Neural cell (in vitro differentiated cells): ENCODE results near the gene PLAAT2. TPM values are rescaled to one million over a fixed set of nuclear protein-coding genes. Genes with fewer than 3 reads are reported as not detected.

Experiments
- H2AFZ ChIP-seq: fragments of 200-600, 300-800 bp; sonication (generic), shearing (Covaris generic); 2 replicates; pipeline ENCODE4 v1.6.0; 2014; ENCODE audit warnings: low read depth, mild to moderate bottlenecking, antibody characterized with exemption, low read length, moderate library complexity
- H3F3A ChIP-seq: fragments of 200-600 bp; shearing (Covaris generic); 2 replicates; pipeline ENCODE4 v1.6.1; 2016; ENCODE audit warnings: mild to moderate bottlenecking, moderate library complexity, mixed read lengths, antibody characterized with exemption, low read length; ENCODE audit not compliant: insufficient read depth, poor library complexity, severe bottlenecking
- H3K27ac ChIP-seq: fragments of 200-600, 300-800 bp; sonication (generic), shearing (Covaris generic); 2 replicates; pipeline ENCODE4 v1.5.1; 2014; ENCODE audit warnings: mild to moderate bottlenecking, low read length, moderate library complexity
- H3K27me3 ChIP-seq: fragments of 300-800, 200-600 bp; sonication (generic), shearing (Covaris generic); 2 replicates; pipeline ENCODE4 v1.6.0; 2014; ENCODE audit warnings: mild to moderate bottlenecking, low read depth, low read length, moderate library complexity; ENCODE audit not compliant: insufficient read depth
- H3K36me3 ChIP-seq: fragments of 300-800, 200-600 bp; sonication (generic), shearing (Covaris generic); 2 replicates; pipeline ENCODE4 v1.5.1; 2014; ENCODE audit warnings: mild to moderate bottlenecking, antibody characterized with exemption, low read length, moderate library complexity; ENCODE audit not compliant: insufficient read depth
- H3K4me2 ChIP-seq: fragments of 300-800, 200-600 bp; sonication (generic), shearing (Covaris generic); 2 replicates; pipeline ENCODE4 v1.6.0; 2014; ENCODE audit warnings: mild to moderate bottlenecking, low read length
- H3K4me3 ChIP-seq: fragments of 300-800, 200-600 bp; sonication (generic), shearing (Covaris generic); 2 replicates; pipeline ENCODE4 v1.5.1; 2014; ENCODE audit warnings: mild to moderate bottlenecking, low read length, moderate library complexity
- H3K79me2 ChIP-seq: fragments of 200-600 bp; shearing (Covaris generic); replicated peaks from 2 replicates; pipeline ENCODE4 v1.6.0; 2014; ENCODE audit warnings: mild to moderate bottlenecking, low read length, moderate library complexity; ENCODE audit not compliant: insufficient read depth
- H3K9ac ChIP-seq: fragments of 300-800, 200-600 bp; sonication (generic), shearing (Covaris generic); 2 replicates; pipeline ENCODE4 v1.6.1; 2016; ENCODE audit warnings: mild to moderate bottlenecking, low read length, mixed read lengths
- H3K9me2 ChIP-seq: fragments of 200-600 bp; shearing (Covaris generic); 2 replicates; pipeline ENCODE4 v1.6.1; 2016; ENCODE audit warnings: mild to moderate bottlenecking, low read length, mixed read lengths; ENCODE audit not compliant: insufficient read depth
- H3K9me3 ChIP-seq: fragments of 200-600, 300-800 bp; sonication (generic), shearing (Covaris generic); 2 replicates; pipeline ENCODE4 v1.6.1; 2016; ENCODE audit warnings: mild to moderate bottlenecking, mixed run types, low read length, moderate library complexity, mixed read lengths
- H4K20me1 ChIP-seq: fragments of 200-600 bp; shearing (Covaris generic); 2 replicates; pipeline ENCODE4 v1.6.1; 2016; ENCODE audit warnings: mild to moderate bottlenecking, mixed run types; ENCODE audit not compliant: insufficient read depth
- EP300 ChIP-seq: fragments of 450-650 bp; conservative IDR thresholded peaks from 2 replicates; pipeline ENCODE4 v1.6.1; 2014; ENCODE audit warnings: antibody characterized with exemption, mild to moderate bottlenecking, moderate library complexity; ENCODE audit not compliant: poor library complexity, severe bottlenecking
- EZH2 ChIP-seq: fragments of 200-600, 300-800 bp; shearing (Covaris generic), sonication (generic); IDR thresholded peaks from 2 replicates; pipeline ENCODE4 v1.6.1; 2014; ENCODE audit warnings: antibody characterized with exemption, low read length, borderline replicate concordance, mild to moderate bottlenecking; ENCODE audit not compliant: insufficient read depth, poor library complexity, severe bottlenecking
- MXI1 ChIP-seq: fragments of 450-650 bp; conservative IDR thresholded peaks from 2 replicates; pipeline ENCODE4 v1.6.1; 2014; ENCODE audit warnings: antibody characterized with exemption, mild to moderate bottlenecking; ENCODE audit not compliant: poor library complexity, severe bottlenecking
- POLR2AphosphoS5 ChIP-seq: IDR thresholded peaks from 2 replicates; pipeline ENCODE4 v1.6.1; 2012
- RAD21 ChIP-seq: fragments of 450-650 bp; conservative IDR thresholded peaks from 2 replicates; pipeline ENCODE4 v1.6.1; 2014; ENCODE audit warnings: antibody characterized with exemption, mild to moderate bottlenecking, moderate library complexity
- SMC3 ChIP-seq: fragments of 450-650 bp; conservative IDR thresholded peaks from 2 replicates; pipeline ENCODE4 v1.6.1; 2014; ENCODE audit warnings: antibody characterized with exemption, mild to moderate bottlenecking, moderate library complexity; ENCODE audit not compliant: poor library complexity
- TAF1 ChIP-seq: IDR thresholded peaks from 2 replicates; pipeline ENCODE4 v1.6.1; 2012; ENCODE audit warnings: low read depth
- polyA plus RNA-seq: library from polyadenylated mRNA; depleted of rRNA; stranded (reverse); fragments of >200 nt; gene quantifications from 2 replicates; pipeline ENCODE4 v1.2.3, GENCODE V29; 2014
- TF ChIP-seq, protein P1 (sequence below): IDR thresholded peaks from 2 replicates; pipeline ENCODE4 v1.6.1; 2012; ENCODE audit warnings: borderline replicate concordance
- TF ChIP-seq, protein P2 (sequence below): fragments of 450-650 bp; IDR thresholded peaks from 2 replicates; pipeline ENCODE4 v1.5.1; 2014; ENCODE audit warnings: antibody characterized with exemption, mild to moderate bottlenecking, moderate library complexity; ENCODE audit not compliant: poor library complexity, severe bottlenecking

PLAAT2 gene
- polyA plus RNA-seq, 1 donor from 2014 or later = not detected

DNA sequence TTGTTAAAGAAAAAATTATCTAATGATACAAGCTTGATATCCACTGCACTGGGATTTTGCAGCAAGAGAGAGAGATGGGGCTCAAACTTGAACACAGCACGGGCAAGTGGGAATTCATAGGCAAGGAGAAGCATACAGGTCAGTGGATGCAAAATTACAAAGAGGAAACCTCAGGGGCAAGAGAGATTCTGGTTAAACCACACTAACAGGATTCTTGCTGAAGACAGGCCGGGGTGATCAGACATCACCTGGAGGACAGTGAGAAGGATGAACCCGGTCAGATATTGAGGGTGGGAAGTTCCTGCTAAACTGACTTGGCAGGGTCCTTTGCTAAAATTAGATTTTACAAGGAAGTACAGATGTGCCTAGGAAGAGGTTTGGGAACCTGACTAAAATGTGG, 29.1 kb downstream of the PLAAT2 start:
- H3K27ac ChIP-seq = no peak overlapping the region
- H3F3A ChIP-seq = no peaks in the 10 kb centered on the region
- no peaks in the 10 kb centered on the region for H3K9me2 ChIP-seq
- H2AFZ ChIP-seq = no peak overlapping the region
- no peak overlapping the region for H3K4me2 ChIP-seq
- H3K79me2 ChIP-seq = no peaks in the 10 kb centered on the region
- H3K9ac ChIP-seq = no peak overlapping the region
- H3K9me3 ChIP-seq = no peaks in the 10 kb centered on the region
- no peaks in the 10 kb centered on the region for H4K20me1 ChIP-seq
- TF ChIP-seq EP300 (no peak), EZH2 (no peak), TAF1 (no peak), POLR2AphosphoS5 (no peak), MXI1 (no peak), SMC3 (no peak), RAD21 (no peak)
- TF ChIP-seq, protein P1, sequence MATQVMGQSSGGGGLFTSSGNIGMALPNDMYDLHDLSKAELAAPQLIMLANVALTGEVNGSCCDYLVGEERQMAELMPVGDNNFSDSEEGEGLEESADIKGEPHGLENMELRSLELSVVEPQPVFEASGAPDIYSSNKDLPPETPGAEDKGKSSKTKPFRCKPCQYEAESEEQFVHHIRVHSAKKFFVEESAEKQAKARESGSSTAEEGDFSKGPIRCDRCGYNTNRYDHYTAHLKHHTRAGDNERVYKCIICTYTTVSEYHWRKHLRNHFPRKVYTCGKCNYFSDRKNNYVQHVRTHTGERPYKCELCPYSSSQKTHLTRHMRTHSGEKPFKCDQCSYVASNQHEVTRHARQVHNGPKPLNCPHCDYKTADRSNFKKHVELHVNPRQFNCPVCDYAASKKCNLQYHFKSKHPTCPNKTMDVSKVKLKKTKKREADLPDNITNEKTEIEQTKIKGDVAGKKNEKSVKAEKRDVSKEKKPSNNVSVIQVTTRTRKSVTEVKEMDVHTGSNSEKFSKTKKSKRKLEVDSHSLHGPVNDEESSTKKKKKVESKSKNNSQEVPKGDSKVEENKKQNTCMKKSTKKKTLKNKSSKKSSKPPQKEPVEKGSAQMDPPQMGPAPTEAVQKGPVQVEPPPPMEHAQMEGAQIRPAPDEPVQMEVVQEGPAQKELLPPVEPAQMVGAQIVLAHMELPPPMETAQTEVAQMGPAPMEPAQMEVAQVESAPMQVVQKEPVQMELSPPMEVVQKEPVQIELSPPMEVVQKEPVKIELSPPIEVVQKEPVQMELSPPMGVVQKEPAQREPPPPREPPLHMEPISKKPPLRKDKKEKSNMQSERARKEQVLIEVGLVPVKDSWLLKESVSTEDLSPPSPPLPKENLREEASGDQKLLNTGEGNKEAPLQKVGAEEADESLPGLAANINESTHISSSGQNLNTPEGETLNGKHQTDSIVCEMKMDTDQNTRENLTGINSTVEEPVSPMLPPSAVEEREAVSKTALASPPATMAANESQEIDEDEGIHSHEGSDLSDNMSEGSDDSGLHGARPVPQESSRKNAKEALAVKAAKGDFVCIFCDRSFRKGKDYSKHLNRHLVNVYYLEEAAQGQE = no peak
- TF ChIP-seq, protein P2, sequence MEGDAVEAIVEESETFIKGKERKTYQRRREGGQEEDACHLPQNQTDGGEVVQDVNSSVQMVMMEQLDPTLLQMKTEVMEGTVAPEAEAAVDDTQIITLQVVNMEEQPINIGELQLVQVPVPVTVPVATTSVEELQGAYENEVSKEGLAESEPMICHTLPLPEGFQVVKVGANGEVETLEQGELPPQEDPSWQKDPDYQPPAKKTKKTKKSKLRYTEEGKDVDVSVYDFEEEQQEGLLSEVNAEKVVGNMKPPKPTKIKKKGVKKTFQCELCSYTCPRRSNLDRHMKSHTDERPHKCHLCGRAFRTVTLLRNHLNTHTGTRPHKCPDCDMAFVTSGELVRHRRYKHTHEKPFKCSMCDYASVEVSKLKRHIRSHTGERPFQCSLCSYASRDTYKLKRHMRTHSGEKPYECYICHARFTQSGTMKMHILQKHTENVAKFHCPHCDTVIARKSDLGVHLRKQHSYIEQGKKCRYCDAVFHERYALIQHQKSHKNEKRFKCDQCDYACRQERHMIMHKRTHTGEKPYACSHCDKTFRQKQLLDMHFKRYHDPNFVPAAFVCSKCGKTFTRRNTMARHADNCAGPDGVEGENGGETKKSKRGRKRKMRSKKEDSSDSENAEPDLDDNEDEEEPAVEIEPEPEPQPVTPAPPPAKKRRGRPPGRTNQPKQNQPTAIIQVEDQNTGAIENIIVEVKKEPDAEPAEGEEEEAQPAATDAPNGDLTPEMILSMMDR = no peak
- no peaks in the 10 kb centered on the region for H3K36me3 ChIP-seq
- peaks cover 7% of the 10 kb centered on the region for H3K27me3 ChIP-seq
- no peak overlapping the region for H3K4me3 ChIP-seq

DNA sequence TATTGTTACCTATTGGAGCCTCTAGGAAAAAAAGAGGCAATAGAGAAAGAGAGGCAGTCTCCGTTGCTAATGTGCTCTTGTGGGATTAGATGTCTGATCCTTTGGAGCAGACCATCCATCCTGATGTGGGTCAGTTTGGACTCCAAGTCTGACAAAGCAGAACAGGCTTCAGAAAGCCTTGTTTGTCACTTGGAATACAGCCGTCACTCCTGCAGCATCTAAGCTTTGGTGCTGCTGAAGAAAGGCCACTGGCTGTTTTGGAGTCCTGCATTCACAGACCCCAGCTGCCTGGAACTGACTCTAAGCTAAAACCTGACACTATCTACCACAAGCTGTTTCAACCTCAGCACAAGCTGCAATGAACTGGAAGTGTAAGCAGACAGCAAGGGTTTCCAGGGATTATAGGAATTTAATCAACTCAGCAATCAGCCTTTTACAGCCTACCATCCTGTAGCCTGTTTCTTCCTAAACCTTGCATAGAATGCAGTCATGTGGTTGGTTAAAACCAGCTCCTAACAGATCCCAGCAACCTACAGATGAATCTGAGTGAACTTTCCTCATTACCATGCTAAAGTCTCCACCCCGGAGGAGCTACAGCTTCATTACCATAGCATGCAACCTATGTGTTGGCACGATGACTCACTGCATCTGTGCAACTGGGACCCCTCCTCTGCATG, 30.2 kb downstream of the PLAAT2 start:
- Histone ChIP-seq H4K20me1 (no peaks in the 10 kb centered on the region), H3K9me3 (no peaks in the 10 kb centered on the region), H3K79me2 (no peaks in the 10 kb centered on the region), H3K36me3 (no peaks in the 10 kb centered on the region), H3K27ac (no peak overlapping the region), H3K4me3 (no peak overlapping the region), H3F3A (no peaks in the 10 kb centered on the region), H3K9ac (no peak overlapping the region), H3K9me2 (no peaks in the 10 kb centered on the region), H3K4me2 (no peak overlapping the region), H3K27me3 (peaks cover 9% of the 10 kb centered on the region), H2AFZ (no peak overlapping the region)
- TF ChIP-seq, protein P1 = no peak
- TF ChIP-seq POLR2AphosphoS5 (no peak), MXI1 (no peak), EZH2 (no peak), TAF1 (no peak), RAD21 (no peak), SMC3 (no peak), EP300 (no peak)
- TF ChIP-seq, protein P2 = no peak
